ENCODE results near the gene DEGS1.

- TF ChIP-seq CTCF (conservative IDR thresholded peaks at IDR 0.05): peak; percentile 60
- no peak for TF ChIP-seq EZH2 (IDR thresholded peaks at IDR 0.05; ENCODE audit: low read depth)
Observed at GRCh38 chr1:224170748-224171478, 12.1 kb upstream of the DEGS1 start.
